Fibroblast of mammary gland (primary cell): ENCODE results near the gene PPP1CC.

Source experiments
- DNase-seq: peaks from one replicate; pipeline ENCODE4 v3.0.0-alpha.2; 2010; ENCODE audit warnings: low read depth
- H3K4me3 ChIP-seq: 2 replicates; pipeline ENCODE4 v1.5.1; 2011; ENCODE audit warnings: low read depth, mild to moderate bottlenecking, low read length, moderate library complexity; ENCODE audit not compliant: control insufficient read depth
- TF ChIP-seq, protein P1 (sequence below): conservative IDR thresholded peaks from 2 replicates; pipeline ENCODE4 v1.5.1; 2011; ENCODE audit warnings: low read depth, low read length, inconsistent platforms; ENCODE audit not compliant: control insufficient read depth, insufficient read depth

The PPP1CC gene

DNA sequence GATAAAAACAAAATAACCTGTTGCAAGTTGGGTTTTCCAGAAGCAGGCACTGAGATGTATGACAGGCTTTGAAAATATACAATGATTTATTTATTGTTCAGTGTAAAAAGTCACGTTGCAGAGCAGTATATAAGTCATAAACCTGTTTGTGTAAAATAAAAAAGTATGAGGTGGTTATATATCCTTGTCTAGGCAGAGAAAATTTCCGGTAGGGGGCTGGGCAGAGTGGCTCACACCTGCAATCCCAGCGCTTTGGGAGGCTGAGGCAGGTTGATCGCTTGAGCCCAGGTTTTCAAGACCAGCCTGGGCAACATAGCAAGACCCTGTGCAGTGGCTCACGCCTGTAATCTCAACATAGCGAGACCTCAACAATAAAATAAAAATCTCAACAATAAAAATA, 16.2 kb upstream of the PPP1CC start:
- TF ChIP-seq, protein P1, sequence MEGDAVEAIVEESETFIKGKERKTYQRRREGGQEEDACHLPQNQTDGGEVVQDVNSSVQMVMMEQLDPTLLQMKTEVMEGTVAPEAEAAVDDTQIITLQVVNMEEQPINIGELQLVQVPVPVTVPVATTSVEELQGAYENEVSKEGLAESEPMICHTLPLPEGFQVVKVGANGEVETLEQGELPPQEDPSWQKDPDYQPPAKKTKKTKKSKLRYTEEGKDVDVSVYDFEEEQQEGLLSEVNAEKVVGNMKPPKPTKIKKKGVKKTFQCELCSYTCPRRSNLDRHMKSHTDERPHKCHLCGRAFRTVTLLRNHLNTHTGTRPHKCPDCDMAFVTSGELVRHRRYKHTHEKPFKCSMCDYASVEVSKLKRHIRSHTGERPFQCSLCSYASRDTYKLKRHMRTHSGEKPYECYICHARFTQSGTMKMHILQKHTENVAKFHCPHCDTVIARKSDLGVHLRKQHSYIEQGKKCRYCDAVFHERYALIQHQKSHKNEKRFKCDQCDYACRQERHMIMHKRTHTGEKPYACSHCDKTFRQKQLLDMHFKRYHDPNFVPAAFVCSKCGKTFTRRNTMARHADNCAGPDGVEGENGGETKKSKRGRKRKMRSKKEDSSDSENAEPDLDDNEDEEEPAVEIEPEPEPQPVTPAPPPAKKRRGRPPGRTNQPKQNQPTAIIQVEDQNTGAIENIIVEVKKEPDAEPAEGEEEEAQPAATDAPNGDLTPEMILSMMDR: no peak
- H3K4me3 ChIP-seq: no peak overlapping the region
- no peak for DNase-seq

GRCh38 chr12:110756611-110757010, 13.9 kb upstream of the PPP1CC start:
- TF ChIP-seq, protein P1: no peak
- peak; percentile 26 for DNase-seq
- H3K4me3 ChIP-seq: no peak overlapping the region

- TF ChIP-seq, protein P1: no peak
- H3K4me3 ChIP-seq: no peak overlapping the region
- peak; percentile 67 for DNase-seq
Measured at GRCh38 chr12:110754101-110754793, 11.6 kb upstream of the PPP1CC start.

DNA sequence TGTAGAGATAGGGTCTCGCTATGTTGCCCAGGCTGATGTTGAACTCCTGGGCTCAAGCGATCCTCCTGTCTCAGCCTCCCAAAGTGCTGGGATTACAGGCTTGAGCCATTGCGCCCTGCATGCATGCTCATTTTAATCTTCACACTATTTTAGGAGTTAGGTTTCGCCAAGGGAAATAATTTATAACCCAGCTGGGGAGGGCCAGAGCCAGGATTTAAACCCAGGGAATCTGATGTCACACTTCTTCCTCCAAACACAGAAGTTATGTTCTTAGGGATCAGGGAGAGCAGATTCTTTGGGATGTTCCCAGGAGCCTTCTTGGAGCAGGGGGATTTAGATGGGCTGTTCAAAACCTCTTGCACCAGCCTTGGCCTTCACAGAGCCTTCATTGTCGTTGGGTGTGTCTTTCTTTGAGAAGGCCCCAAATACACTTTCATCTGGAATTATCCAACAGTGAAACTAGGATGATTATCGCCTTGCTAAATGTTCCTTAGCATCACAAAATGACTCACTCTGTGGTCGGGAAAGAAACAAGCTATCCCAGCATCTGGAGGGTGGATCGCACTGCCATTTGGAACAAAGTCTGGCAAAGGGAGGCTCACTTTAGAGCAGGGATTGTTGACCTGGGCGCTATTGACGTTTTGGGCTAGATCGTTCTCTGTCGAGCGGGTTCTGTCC, 8.2 kb upstream of the PPP1CC start:
- no peak overlapping the region for H3K4me3 ChIP-seq
- peak; percentile 73 for DNase-seq
- TF ChIP-seq, protein P1: no peak

DNA sequence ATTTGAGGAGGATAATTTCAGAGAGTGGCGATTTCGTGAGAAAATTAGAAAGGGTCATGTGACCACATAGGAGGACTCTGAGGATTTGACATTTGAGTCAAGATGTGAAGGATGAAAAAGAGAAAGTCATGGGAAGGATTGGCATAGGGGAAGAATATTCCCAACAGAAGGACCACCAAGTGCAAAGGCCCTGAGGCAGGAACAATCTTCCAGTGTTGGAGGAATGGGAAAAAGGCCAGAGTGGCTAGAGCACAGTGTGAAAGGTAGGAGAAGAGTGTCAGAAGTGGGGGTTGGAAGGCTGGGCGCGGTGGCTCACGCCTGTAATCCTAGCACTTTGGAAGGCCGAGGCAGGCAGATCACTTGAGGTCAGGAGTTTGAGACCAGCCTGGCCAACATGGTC, 3.9 kb upstream of the PPP1CC start:
- TF ChIP-seq, protein P1: no peak
- no peak overlapping the region for H3K4me3 ChIP-seq
- no peak for DNase-seq

- peak; percentile 25 for DNase-seq
- TF ChIP-seq, protein P1: no peak
- no peak overlapping the region for H3K4me3 ChIP-seq
Measured at GRCh38 chr12:110745542-110746284, 3.0 kb upstream of the PPP1CC start.
